Trophoblast cell (in vitro differentiated cells and primary cell): ENCODE results near the gene KRT86.

Experiments used
- DNase-seq, 2 donors: peaks; one replicate each; pipeline ENCODE4 v3.0.0-alpha.2; 2016
- H2AFZ ChIP-seq: 2 replicates; pipeline ENCODE4 v1.6.1; 2013; ENCODE audit warnings: low read length, moderate library complexity, mild to moderate bottlenecking; ENCODE audit not compliant: insufficient read depth, poor library complexity
- H2AK5ac ChIP-seq: 2 replicates; pipeline ENCODE4 v1.6.1; 2013; ENCODE audit warnings: mild to moderate bottlenecking, low read length
- H2BK120ac ChIP-seq: 2 replicates; pipeline ENCODE4 v1.6.1; 2013; ENCODE audit warnings: low read length, mild to moderate bottlenecking, moderate library complexity; ENCODE audit not compliant: insufficient read depth, poor library complexity
- H2BK12ac ChIP-seq: 2 replicates; pipeline ENCODE4 v1.6.1; 2013; ENCODE audit warnings: mild to moderate bottlenecking, low read length, moderate library complexity
- H2BK5ac ChIP-seq: 2 replicates; pipeline ENCODE4 v1.6.1; 2013; ENCODE audit warnings: low read length, low read depth, moderate library complexity, mild to moderate bottlenecking; ENCODE audit not compliant: poor library complexity
- H3K14ac ChIP-seq: 2 replicates; pipeline ENCODE4 v1.6.1; 2013; ENCODE audit warnings: mild to moderate bottlenecking, low read length
- H3K18ac ChIP-seq: 2 replicates; pipeline ENCODE4 v1.6.1; 2013; ENCODE audit warnings: mild to moderate bottlenecking, low read length
- H3K23ac ChIP-seq: 2 replicates; pipeline ENCODE4 v1.6.1; 2013; ENCODE audit warnings: low read length
- H3K27ac ChIP-seq: 2 replicates; pipeline ENCODE4 v1.5.1; 2013; ENCODE audit warnings: low read depth, mild to moderate bottlenecking, inconsistent platforms, low read length, moderate library complexity
- H3K27me3 ChIP-seq: 2 replicates; pipeline ENCODE4 v1.6.1; 2013; ENCODE audit warnings: inconsistent platforms, mild to moderate bottlenecking, low read length, moderate library complexity; ENCODE audit not compliant: insufficient read depth
- H3K36me3 ChIP-seq, 2 experiments: 1 replicate in 1 of 2; 2 replicates in 1 of 2; pipeline ENCODE4 v1.6.1; 2013; ENCODE audit warnings: low read length in 2 of 2, mild to moderate bottlenecking in 2 of 2, moderate library complexity in 1 of 2; ENCODE audit not compliant: insufficient read depth in 2 of 2, control insufficient read depth in 1 of 2
- H3K4ac ChIP-seq: 2 replicates; pipeline ENCODE4 v1.6.1; 2013; ENCODE audit warnings: low read depth, mild to moderate bottlenecking, low read length, moderate library complexity
- H3K4me1 ChIP-seq, 2 experiments: 1 replicate in 1 of 2; 2 replicates in 1 of 2; pipeline ENCODE4 v1.6.1; 2013; ENCODE audit warnings: low read length in 2 of 2, mild to moderate bottlenecking in 2 of 2, moderate library complexity in 1 of 2; ENCODE audit not compliant: insufficient read depth in 2 of 2, control insufficient read depth in 1 of 2
- H3K4me2 ChIP-seq: 2 replicates; pipeline ENCODE4 v1.6.1; 2013; ENCODE audit warnings: inconsistent platforms, mild to moderate bottlenecking, low read length, moderate library complexity
- H3K4me3 ChIP-seq: 2 replicates; pipeline ENCODE4 v1.5.1; 2013; ENCODE audit warnings: mild to moderate bottlenecking, low read depth, low read length, inconsistent platforms
- H3K79me1 ChIP-seq: one replicate; pipeline ENCODE4 v1.6.1; 2013; ENCODE audit warnings: low read length
- H3K79me2 ChIP-seq: 2 replicates; pipeline ENCODE4 v1.6.1; 2013; ENCODE audit warnings: low read length, mild to moderate bottlenecking; ENCODE audit not compliant: control insufficient read depth, insufficient read depth, poor library complexity
- H3K9ac ChIP-seq: 2 replicates; pipeline ENCODE4 v1.6.1; 2013; ENCODE audit warnings: mild to moderate bottlenecking, low read length
- H3K9me3 ChIP-seq: 2 replicates; pipeline ENCODE4 v1.6.1; 2013; ENCODE audit warnings: low read depth, mild to moderate bottlenecking, control low read depth, inconsistent platforms, low read length; ENCODE audit not compliant: insufficient read depth
- H4K12ac ChIP-seq: 2 replicates; pipeline ENCODE4 v1.6.1; 2013; ENCODE audit warnings: low read depth, mild to moderate bottlenecking, low read length, moderate library complexity
- H4K8ac ChIP-seq: 2 replicates; pipeline ENCODE4 v1.6.1; 2013; ENCODE audit warnings: low read depth, mild to moderate bottlenecking, low read length, moderate library complexity
- H4K91ac ChIP-seq: one replicate; pipeline ENCODE4 v1.6.1; 2013; ENCODE audit warnings: low read depth, mild to moderate bottlenecking, low read length, moderate library complexity
- WGBS: extraction: QIAGEN DNeasy Blood & Tissue Kit; methylation state at CpG from one replicate; pipeline ENCODE4 v1.1.7; 2013; ENCODE audit warnings: missing lambda C conversion rate; ENCODE audit not compliant: insufficient read length, insufficient coverage; ENCODE audit errors: extremely low coverage; 5-methylcytosine and 5-hydroxymethylcytosine counted together

Gene KRT86

GRCh38 chr12:52335598-52336262, 61.3 kb downstream of the KRT86 start:
- H3K14ac ChIP-seq = no peak overlapping the region
- H3K4ac ChIP-seq = no peak overlapping the region

GRCh38 chr12:52336641-52337040, 62.2 kb downstream of the KRT86 start:
- H4K8ac ChIP-seq = no peak overlapping the region
- no CpG with 5 or more reads among the region's 2 CpGs for WGBS
- no peak overlapping the region for H3K27ac ChIP-seq
- no peak overlapping the region for H4K91ac ChIP-seq
- H3K4ac ChIP-seq = no peak overlapping the region
- H2AFZ ChIP-seq = no peak overlapping the region
- no peaks in the 10 kb centered on the region for H3K36me3 ChIP-seq
- no peak overlapping the region for H3K18ac ChIP-seq
- H3K27me3 ChIP-seq = no peaks in the 10 kb centered on the region
- H3K79me2 ChIP-seq = no peaks in the 10 kb centered on the region
- H2BK12ac ChIP-seq = no peak overlapping the region
- H3K4me3 ChIP-seq = no peak overlapping the region
- no peak overlapping the region for H2AK5ac ChIP-seq
- peaks cover 3% of the 10 kb centered on the region for H3K9me3 ChIP-seq
- DNase-seq = no peak
- peaks cover 3 to 4% of the 10 kb centered on the region in 2 experiments for H3K4me1 ChIP-seq
- no peak overlapping the region for H2BK5ac ChIP-seq
- no peak overlapping the region for H3K9ac ChIP-seq
- H4K12ac ChIP-seq = no peak overlapping the region
- no peak overlapping the region for H3K23ac ChIP-seq
- no peaks in the 10 kb centered on the region for H3K79me1 ChIP-seq
- H3K4me2 ChIP-seq = no peak overlapping the region
- H2BK120ac ChIP-seq = no peak overlapping the region
- no peak overlapping the region for H3K14ac ChIP-seq

More at GRCh38 chr12:52335598-52336262, 61.3 kb downstream of the KRT86 start:
- no CpG with 5 or more reads among the region's 4 CpGs for whole genome bisulfite sequencing
- Histone ChIP-seq H3K79me2 (no peaks in the 10 kb centered on the region), H2BK12ac (no peak overlapping the region), H3K36me3 (no peaks in the 10 kb centered on the region), H3K4me2 (no peak overlapping the region), H3K18ac (no peak overlapping the region), H2BK5ac (no peak overlapping the region), H3K23ac (no peak overlapping the region), H3K79me1 (no peaks in the 10 kb centered on the region), H3K27ac (no peak overlapping the region), H3K27me3 (no peaks in the 10 kb centered on the region), H4K8ac (no peak overlapping the region), H3K9me3 (peaks cover 3% of the 10 kb centered on the region), H3K4me3 (no peak overlapping the region), H4K91ac (no peak overlapping the region), H3K4me1 (peaks cover 3 to 4% of the 10 kb centered on the region in 2 experiments), H2BK120ac (no peak overlapping the region), H4K12ac (no peak overlapping the region), H2AFZ (no peak overlapping the region), H3K9ac (no peak overlapping the region), H2AK5ac (no peak overlapping the region)
- DNase-seq = no peak

GRCh38 chr12:52337054-52337453, 62.6 kb downstream of the KRT86 start:
- Histone ChIP-seq H2BK5ac (no peak overlapping the region), H3K79me2 (no peaks in the 10 kb centered on the region), H4K91ac (no peak overlapping the region), H3K27ac (no peak overlapping the region), H3K23ac (no peak overlapping the region), H2AK5ac (no peak overlapping the region), H3K14ac (no peak overlapping the region), H3K18ac (no peak overlapping the region), H2AFZ (no peak overlapping the region), H3K4me3 (no peak overlapping the region), H2BK12ac (no peak overlapping the region), H3K4ac (no peak overlapping the region), H3K9ac (no peak overlapping the region), H3K4me1 (peaks cover 3 to 4% of the 10 kb centered on the region in 2 experiments), H3K4me2 (no peak overlapping the region), H2BK120ac (no peak overlapping the region), H4K8ac (no peak overlapping the region), H3K9me3 (peaks cover 3% of the 10 kb centered on the region), H4K12ac (no peak overlapping the region), H3K27me3 (no peaks in the 10 kb centered on the region), H3K79me1 (no peaks in the 10 kb centered on the region), H3K36me3 (no peaks in the 10 kb centered on the region)
- no CpG with 5 or more reads among the region's 1 CpG for WGBS
- no peak for DNase-seq

GRCh38 chr12:52338241-52338960, 64.0 kb downstream of the KRT86 start:
- H3K4ac ChIP-seq = no peak overlapping the region
- H3K27me3 ChIP-seq = no peaks in the 10 kb centered on the region
- no peak overlapping the region for H3K27ac ChIP-seq
- no peak overlapping the region for H2BK5ac ChIP-seq
- H3K36me3 ChIP-seq = no peaks in the 10 kb centered on the region
- H3K9me3 ChIP-seq = peaks cover 3% of the 10 kb centered on the region
- H3K23ac ChIP-seq = no peak overlapping the region
- no peak overlapping the region for H4K12ac ChIP-seq
- H2AK5ac ChIP-seq = no peak overlapping the region
- no peak overlapping the region for H3K14ac ChIP-seq
- H3K79me1 ChIP-seq = no peaks in the 10 kb centered on the region
- H3K18ac ChIP-seq = no peak overlapping the region
- no peak overlapping the region for H2BK120ac ChIP-seq
- H2BK12ac ChIP-seq = no peak overlapping the region
- no peak overlapping the region for H2AFZ ChIP-seq
- H3K4me1 ChIP-seq = peaks cover 3% of the 10 kb centered on the region in 2 experiments
- no peak overlapping the region for H4K91ac ChIP-seq
- no peak overlapping the region for H3K4me3 ChIP-seq
- no CpG with 5 or more reads among the region's 10 CpGs for WGBS
- no peaks in the 10 kb centered on the region for H3K79me2 ChIP-seq
- no peak for DNase-seq
- H3K9ac ChIP-seq = no peak overlapping the region
- H3K4me2 ChIP-seq = no peak overlapping the region
- H4K8ac ChIP-seq = no peak overlapping the region
